ENCODE data around the gene KIRREL1.

KIRREL1 gene

GRCh38 chr1:158146739-158147138 is 153.3 kb downstream of the KIRREL1 start:
- no peak for DNase-seq (ENCODE audit: low read depth)

- no peak for DNase-seq (ENCODE audit: low read depth)
Observed at GRCh38 chr1:158147401-158147800, 154.0 kb downstream of the KIRREL1 start.

- DNase-seq (ENCODE audit: low read depth) = no peak
Observed at GRCh38 chr1:158147869-158148268, 154.4 kb downstream of the KIRREL1 start.

GRCh38 chr1:158148468-158148867 is 155.0 kb downstream of the KIRREL1 start:
- DNase-seq (ENCODE audit: low read depth) = no peak

GRCh38 chr1:158149175-158149574 is 155.7 kb downstream of the KIRREL1 start:
- DNase-seq (ENCODE audit: low read depth) = no peak
